NCI-H1694 treated with DMSO at 0.1 percent for 48 hours (cell line): ENCODE results near the gene HTR1D.

Source experiments
- DNase-seq: peaks from one replicate; lab custom pipeline; 2025; lab: John Stamatoyannopoulos, UW

Gene HTR1D

DNA sequence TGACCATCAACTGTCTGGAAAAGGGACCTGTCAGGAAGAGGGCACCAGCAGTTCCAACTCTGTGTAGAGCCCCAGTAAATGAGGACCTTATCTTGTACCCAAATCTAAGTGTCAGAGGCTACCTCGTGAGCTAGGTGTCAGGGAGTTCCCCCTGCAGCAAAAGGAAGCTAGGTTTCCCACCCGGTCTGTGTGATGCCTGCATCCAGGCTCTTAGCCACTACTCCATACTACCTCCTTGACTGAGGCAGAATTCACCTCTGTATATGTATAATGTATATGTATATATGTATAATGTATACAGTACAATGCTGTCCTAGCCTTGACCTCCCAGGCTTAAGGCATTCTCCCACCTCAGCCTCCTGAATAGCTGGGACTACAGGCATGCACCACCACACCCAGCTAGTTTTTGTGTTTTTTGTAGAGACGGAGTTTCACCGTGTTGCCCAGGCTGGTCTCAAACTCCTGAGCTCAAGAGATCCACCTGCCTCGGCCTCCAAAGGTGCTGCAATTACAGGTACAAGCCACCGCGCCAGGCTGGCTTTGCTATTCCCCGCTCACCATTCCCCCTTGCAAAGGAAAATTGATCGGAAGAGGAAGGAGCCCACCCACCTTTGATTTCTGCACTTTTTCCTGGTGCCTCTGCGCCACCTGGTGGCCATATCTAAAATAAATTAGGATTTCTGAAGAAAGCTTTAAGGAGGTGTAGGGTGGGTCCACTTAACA lies 32.9 kb downstream of the HTR1D start:
- peak; percentile 48 for DNase-seq

DNA sequence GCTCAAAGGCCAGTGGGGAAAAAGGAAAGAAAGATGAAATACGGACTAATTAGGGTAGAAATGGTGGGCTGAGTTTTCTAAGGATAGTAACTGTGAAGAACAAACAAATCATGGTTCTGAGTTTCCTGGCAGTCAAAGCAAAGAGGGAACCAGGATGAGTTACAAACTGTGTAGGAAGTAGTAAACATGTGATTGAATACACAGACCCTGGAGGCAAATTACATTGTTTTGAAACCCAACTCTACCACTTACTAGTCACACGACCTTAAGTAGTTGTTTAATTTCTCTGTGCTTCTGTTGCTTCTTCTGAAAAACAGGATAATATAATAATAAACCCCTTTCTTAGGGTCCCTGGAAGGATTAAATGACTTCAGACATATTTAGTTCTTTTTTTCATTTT lies 37.4 kb downstream of the HTR1D start:
- DNase-seq, result no peak

GRCh38 chr1:23178950-23179349 lies 38.4 kb downstream of the HTR1D start:
- no peak for DNase-seq

DNA sequence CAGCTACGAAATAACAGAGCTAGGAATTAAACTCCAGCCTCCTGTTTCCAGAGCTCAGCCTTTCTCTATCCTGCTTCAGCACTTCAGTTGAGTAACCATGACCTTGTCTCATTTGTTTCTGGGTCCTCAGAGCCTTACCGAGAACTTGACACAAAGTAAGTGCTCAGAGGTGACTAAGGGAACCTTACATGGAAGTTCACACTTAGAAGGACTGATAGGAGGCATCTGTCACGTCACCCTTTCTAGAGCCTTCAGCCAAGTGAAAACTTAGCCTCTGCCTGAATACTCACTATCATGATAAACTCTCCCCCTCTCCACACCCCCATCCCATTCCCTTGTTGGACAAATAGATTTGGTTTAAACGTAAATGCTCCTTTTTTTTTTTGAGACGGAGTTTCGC lies 38.9 kb downstream of the HTR1D start:
- DNase-seq, result no peak

GRCh38 chr1:23177438-23178380 lies 39.6 kb downstream of the HTR1D start:
- DNase-seq, result no peak

GRCh38 chr1:23177031-23177430 lies 40.3 kb downstream of the HTR1D start:
- no peak for DNase-seq

GRCh38 chr1:23174426-23175110 lies 42.7 kb downstream of the HTR1D start:
- DNase-seq, result no peak

DNA sequence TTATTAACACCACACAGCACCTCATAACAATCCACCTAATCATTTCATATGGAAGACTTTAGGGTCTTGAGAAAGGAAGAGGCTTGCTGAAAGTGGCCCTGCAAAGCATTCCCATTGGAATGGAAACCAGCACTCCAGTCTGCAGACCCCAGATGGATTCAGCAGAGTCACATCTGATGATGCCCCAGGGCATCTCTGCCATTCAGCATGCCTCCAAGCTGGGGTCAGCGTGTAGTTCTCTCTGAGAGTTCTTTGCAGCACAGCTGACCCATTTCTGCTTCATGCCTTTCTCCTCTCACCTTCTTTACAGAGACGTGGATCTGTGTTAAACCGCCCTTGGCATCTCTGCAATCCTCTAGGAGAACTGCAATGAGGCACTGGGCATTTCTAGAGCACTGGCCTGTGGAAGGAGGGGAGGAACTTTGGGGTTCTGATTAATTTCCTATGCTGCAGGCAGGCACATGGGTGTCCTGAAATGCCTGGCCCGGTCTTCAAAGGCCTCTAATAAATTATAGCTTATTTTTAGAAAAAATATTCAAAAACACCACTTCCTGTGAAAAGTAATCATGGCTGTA lies 46.0 kb downstream of the HTR1D start:
- no peak for DNase-seq

- peak; percentile 69 for DNase-seq
Observed at GRCh38 chr1:23169727-23170335, 47.5 kb downstream of the HTR1D start.

- no peak for DNase-seq
Observed at GRCh38 chr1:23169195-23169575, 48.1 kb downstream of the HTR1D start.

DNA sequence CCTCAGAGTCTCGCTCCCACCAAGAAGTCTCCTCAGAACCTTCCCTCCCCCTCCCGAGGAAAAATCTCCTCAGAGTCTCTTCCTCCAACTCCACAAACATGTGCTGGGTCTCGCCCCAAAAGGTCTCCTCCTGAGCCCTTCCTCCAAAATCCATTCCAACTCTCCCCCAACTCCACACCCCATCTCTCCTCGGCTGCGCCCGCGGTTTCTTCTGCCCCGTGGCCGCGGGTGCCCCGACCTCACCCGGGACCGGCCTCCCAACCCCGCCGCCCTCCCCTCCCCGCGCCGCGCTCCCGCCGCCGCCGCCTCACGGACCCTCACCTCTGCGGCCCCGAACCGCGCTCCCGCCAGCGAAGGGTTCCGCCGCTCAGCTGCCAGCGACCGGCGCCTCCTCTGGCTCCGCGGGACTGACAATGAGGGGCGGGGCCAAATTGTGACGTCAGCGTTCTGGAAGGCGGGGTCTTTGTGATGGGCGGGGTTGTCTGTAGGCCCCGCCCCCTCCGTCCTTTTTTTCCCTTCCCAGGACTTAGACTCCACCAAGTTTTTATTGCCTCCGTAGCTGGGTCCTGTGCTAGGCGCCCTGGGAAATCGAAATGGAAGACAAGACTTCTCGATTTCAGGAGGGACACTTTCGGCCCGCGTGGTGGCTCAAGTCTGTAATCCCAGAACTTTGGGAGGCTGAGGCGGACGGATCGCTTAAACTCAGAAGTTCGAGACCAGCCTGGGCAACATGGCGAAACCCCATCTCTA lies 48.7 kb downstream of the HTR1D start, which contains the start of gene LUZP1:
Gene LUZP1, minus strand, starts transcription at position 412 of the 750 bp plus-strand sequence.
- DNase-seq, result peak; percentile 43

- DNase-seq, result no peak
Observed at GRCh38 chr1:23168079-23168444, 49.2 kb downstream of the HTR1D start.

DNA sequence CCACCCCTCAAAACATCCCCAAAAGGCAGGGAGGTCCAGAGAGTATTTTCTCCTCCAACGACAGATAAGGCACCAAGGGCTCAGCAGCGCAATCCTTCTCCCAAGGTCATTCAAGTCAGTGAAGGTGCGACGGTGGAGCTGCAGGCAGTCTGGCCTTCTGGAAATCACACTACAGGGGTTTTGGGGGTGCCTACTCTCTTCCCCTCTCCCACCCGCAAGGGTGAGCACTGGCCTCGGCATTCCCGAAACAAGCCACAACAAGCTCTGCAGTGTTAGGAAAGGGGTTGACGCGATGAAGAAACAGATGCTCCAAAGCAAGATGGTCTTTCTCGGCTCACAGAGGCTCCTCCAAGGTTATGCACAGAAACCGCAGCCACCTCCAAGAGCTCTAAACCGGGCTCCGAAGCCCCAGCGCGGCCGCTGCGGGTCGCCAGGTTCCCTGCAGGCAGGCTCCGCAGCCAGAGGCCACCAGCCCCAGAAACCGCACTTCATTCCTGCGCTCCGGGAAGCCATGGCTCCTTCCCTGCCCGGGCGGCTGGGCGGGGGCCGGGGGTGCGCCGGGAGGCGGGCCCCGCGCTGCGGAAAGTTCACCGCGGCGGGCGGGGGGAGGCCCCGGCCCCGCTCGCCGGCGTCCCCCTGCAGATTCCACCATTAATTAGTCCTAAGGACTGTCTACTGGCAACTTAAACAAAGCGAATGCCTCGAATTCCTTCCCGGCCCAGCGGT lies 49.8 kb downstream of the HTR1D start:
- no peak for DNase-seq

- DNase-seq, result no peak
Observed at GRCh38 chr1:23166854-23167253, 50.4 kb downstream of the HTR1D start.

GRCh38 chr1:23163395-23163794 lies 53.9 kb downstream of the HTR1D start:
- DNase-seq, result no peak

DNA sequence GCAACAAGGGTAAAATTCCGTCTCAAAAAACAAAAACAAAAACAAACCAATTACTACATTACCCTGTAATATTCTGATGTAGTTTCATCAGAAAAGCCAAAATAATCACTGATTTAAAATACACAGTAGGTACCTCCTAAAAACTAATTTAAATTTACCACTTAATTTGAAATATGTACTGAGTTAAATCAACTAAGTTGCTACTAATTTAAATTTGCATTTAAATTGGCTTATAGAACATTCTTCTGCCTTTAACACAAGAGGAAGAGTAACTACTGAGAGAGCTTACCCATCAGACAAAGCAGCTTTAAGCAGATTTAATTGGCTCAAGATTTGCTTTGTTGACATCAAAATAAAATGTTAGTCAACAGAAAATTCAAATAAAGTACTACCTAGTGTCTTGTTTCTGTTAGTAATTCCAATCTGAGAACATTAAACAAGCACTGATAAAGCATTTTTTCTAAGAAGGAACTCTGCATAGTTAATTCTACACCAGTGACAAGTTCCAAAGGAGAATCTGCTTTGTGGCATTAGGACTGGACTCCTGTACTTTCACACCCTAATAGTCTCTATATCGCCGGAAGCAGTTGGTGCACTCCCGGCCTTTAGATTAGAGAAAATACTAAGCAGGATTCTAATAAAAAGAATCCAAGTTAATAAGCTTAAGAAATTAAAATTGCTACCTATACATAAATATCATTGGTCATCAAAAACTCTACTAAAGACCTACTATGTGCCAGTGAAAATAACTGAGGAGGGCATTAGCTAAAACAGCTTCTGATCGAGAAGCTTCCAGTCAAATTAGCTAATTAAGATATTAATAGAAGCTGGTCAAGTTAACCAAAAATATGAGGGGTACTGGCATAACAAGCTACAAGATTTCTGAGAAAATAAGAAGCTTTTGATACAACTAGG lies 57.1 kb downstream of the HTR1D start:
- no peak for DNase-seq

DNA sequence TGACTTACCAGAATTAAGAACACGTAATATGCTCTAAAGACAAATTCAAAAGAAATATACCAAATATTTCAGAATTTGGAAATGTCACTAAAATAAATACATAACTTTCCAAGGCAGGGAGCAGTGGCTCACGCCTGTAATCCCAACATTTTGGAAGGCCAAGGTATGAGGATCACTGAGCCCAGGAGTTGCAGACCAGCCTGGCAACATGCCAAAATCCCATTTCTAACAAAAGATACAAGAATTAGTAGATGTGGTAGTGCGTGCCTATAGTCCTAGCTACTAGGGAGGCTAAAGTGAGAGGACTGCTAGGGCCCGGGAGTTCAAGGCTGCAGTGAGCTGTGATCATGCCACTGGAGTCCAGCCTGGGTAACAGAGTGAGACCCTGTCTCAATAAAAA lies 60.4 kb downstream of the HTR1D start:
- no peak for DNase-seq

GRCh38 chr1:23152966-23153684 lies 64.2 kb downstream of the HTR1D start:
- no peak for DNase-seq

GRCh38 chr1:23150742-23151141 lies 66.6 kb downstream of the HTR1D start:
- no peak for DNase-seq
